Ishikawa (cell line): ENCODE measurements around the gene P3H2.

Experiments used
- FOXM1 ChIP-seq: IDR thresholded peaks from 2 replicates; pipeline ENCODE4 v1.6.1; 2012; ENCODE audit warnings: low read depth, borderline replicate concordance
- NFIC ChIP-seq: IDR thresholded peaks from 2 replicates; pipeline ENCODE4 v1.6.1; 2012
- TCF12 ChIP-seq: IDR thresholded peaks from 2 replicates; pipeline ENCODE4 v1.6.1; 2012; ENCODE audit warnings: low read depth
- YY1 ChIP-seq: IDR thresholded peaks from 2 replicates; pipeline ENCODE4 v1.6.1; 2012; ENCODE audit warnings: low read depth
- TF ChIP-seq, protein P1 (sequence below): IDR thresholded peaks from 2 replicates; pipeline ENCODE4 v1.6.1; 2012
- TF ChIP-seq, protein P2 (sequence below): IDR thresholded peaks from 2 replicates; pipeline ENCODE4 v1.6.1; 2012; ENCODE audit warnings: low read depth, mild to moderate bottlenecking
- TF ChIP-seq, protein P3 (sequence below): IDR thresholded peaks from 2 replicates; pipeline ENCODE4 v1.6.1; 2012

DNA sequence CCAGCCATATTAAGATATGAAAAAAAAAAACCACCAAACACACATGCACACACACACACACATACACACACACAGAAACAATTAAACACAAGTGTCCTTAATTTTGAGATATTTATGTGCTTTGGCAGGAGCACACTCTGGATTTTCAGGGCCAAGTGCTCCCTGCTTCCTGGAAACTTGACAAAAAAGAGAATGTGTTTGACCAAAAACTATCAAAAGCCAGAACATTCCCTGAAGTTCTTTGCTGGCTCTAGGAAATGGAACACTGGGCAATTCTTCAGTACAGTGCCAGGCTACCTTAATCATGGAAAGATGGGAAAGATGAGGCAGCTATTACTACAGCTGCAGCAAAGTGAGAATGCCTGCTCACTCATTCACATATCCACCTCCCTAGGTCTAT, 44.6 kb downstream of the P3H2 start:
- TF ChIP-seq NFIC = no peak
- TF ChIP-seq TCF12 = no peak
- TF ChIP-seq, protein P1, sequence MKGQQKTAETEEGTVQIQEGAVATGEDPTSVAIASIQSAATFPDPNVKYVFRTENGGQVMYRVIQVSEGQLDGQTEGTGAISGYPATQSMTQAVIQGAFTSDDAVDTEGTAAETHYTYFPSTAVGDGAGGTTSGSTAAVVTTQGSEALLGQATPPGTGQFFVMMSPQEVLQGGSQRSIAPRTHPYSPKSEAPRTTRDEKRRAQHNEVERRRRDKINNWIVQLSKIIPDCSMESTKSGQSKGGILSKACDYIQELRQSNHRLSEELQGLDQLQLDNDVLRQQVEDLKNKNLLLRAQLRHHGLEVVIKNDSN = no peak
- TF ChIP-seq, protein P2, sequence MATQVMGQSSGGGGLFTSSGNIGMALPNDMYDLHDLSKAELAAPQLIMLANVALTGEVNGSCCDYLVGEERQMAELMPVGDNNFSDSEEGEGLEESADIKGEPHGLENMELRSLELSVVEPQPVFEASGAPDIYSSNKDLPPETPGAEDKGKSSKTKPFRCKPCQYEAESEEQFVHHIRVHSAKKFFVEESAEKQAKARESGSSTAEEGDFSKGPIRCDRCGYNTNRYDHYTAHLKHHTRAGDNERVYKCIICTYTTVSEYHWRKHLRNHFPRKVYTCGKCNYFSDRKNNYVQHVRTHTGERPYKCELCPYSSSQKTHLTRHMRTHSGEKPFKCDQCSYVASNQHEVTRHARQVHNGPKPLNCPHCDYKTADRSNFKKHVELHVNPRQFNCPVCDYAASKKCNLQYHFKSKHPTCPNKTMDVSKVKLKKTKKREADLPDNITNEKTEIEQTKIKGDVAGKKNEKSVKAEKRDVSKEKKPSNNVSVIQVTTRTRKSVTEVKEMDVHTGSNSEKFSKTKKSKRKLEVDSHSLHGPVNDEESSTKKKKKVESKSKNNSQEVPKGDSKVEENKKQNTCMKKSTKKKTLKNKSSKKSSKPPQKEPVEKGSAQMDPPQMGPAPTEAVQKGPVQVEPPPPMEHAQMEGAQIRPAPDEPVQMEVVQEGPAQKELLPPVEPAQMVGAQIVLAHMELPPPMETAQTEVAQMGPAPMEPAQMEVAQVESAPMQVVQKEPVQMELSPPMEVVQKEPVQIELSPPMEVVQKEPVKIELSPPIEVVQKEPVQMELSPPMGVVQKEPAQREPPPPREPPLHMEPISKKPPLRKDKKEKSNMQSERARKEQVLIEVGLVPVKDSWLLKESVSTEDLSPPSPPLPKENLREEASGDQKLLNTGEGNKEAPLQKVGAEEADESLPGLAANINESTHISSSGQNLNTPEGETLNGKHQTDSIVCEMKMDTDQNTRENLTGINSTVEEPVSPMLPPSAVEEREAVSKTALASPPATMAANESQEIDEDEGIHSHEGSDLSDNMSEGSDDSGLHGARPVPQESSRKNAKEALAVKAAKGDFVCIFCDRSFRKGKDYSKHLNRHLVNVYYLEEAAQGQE = no peak
- TF ChIP-seq FOXM1 = no peak
- TF ChIP-seq YY1 = no peak
- TF ChIP-seq, protein P3, sequence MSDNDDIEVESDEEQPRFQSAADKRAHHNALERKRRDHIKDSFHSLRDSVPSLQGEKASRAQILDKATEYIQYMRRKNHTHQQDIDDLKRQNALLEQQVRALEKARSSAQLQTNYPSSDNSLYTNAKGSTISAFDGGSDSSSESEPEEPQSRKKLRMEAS = 0 out of 2 replicates have a peak, but pooled peaks have one; percentile 6
